SK-N-SH treated with all-trans-retinoic acid at 6 μM for 48 hours (cell line): ENCODE data around the gene NGB.
"Not testable (repeated sequence)": the region's sequence is repeated elsewhere in the genome, so short reads cannot be mapped to it uniquely, and the experiment has no call there.

Experiments
- ARNTL ChIP-seq: fragments of 450-650 bp; formaldehyde crosslinking; IDR thresholded peaks from 2 replicates; pipeline ENCODE4 v1.5.0; 2020; ENCODE audit warnings: low read depth, mild to moderate bottlenecking, moderate library complexity, borderline replicate concordance
- BACH2 ChIP-seq: fragments of 250-450 bp; sonication (Bioruptor Pico); IDR thresholded peaks from 2 replicates; pipeline ENCODE4 v1.9.0; 2021; ENCODE audit warnings: mild to moderate bottlenecking, borderline replicate concordance
- CSDC2 ChIP-seq: fragments of 250-450 bp; sonication (Bioruptor Pico); IDR thresholded peaks from 2 replicates; pipeline ENCODE4 v1.5.0; 2020; ENCODE audit warnings: mild to moderate bottlenecking, moderate library complexity
- ZFP30 ChIP-seq: fragments of 450-650 bp; formaldehyde crosslinking; IDR thresholded peaks from 2 replicates; pipeline ENCODE4 v1.5.0; 2022; ENCODE audit warnings: mild to moderate bottlenecking, moderate library complexity
- ZNF565 ChIP-seq: fragments of 450-650 bp; formaldehyde crosslinking; conservative IDR thresholded peaks from 2 replicates; pipeline ENCODE4 v1.5.0; 2020; ENCODE audit warnings: low read depth, mild to moderate bottlenecking, moderate library complexity

- not testable (repeated sequence) for TF ChIP-seq CSDC2; BACH2 (CRISPR knock-in tag); ZNF565 (CRISPR knock-in tag); ARNTL; ZFP30 (CRISPR knock-in tag)
Measured at GRCh38 chr14:77280921-77281320, 9.9 kb upstream of the NGB start.
